ENCODE measurements around the gene JAML. TPM values are rescaled to one million over a fixed set of nuclear protein-coding genes. Genes with fewer than 3 reads are reported as not detected.

Gene JAML
- polyA plus RNA-seq, 1 donor (not counting 4 experiments of a cell fraction or from before 2014, with no cell fraction given) = 0.01 TPM

DNA sequence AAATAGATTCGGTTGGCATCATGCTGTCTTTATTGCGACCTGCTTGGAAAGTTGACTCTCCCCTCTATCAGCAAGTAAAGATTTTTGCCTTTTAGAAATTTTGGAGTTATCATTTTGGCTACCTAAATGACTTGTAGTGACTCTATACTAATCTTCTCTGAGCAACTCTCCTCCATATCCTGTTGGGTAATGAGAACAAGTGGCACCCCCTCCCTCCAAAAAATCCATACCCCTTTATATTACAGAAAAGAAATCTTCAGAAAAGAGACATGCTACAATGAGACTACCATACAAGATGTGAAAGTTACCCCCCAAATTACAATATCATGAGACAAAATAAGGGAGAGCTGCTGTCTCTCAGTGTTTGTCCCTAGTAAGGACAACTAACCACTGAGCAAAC, 1.2 kb downstream of the JAML start:
- Histone ChIP-seq H3K9ac (ENCODE audit: control insufficient read depth, extremely low read depth, insufficient read depth, low read length) (no peak overlapping the region), H3K4me3 (ENCODE audit: control insufficient read depth in 2 of 3, extremely low read depth in 1 of 3, insufficient read depth in 2 of 3, low read depth in 1 of 3, low read length in 3 of 3) (no peak overlapping the region), H3K4me1 (ENCODE audit: control insufficient read depth, extremely low read depth, insufficient read depth, low read length) (no peaks in the 10 kb centered on the region), H3K79me2 (ENCODE audit: control insufficient read depth, insufficient read depth, low read length) (no peaks in the 10 kb centered on the region), H3K4me2 (ENCODE audit: control insufficient read depth, extremely low read depth, insufficient read depth, low read depth, low read length) (no peak overlapping the region), H3K27me3 (ENCODE audit: control insufficient read depth, extremely low read depth, insufficient read depth, low read length) (peaks cover 5% of the 10 kb centered on the region), H4K20me1 (ENCODE audit: control insufficient read depth, extremely low read depth, insufficient read depth, low read length) (no peaks in the 10 kb centered on the region), H3K27ac (ENCODE audit: control insufficient read depth, insufficient read depth, low read length) (no peak overlapping the region), H3K9me3 (ENCODE audit: control insufficient read depth, low read depth, low read length) (no peaks in the 10 kb centered on the region), H3K36me3 (ENCODE audit: control insufficient read depth in 2 of 2, extremely low read depth in 1 of 2, insufficient read depth in 2 of 2, low read length in 2 of 2) (peaks cover 2% of the 10 kb centered on the region in 2 experiments), H3K9me1 (ENCODE audit: control insufficient read depth, extremely low read depth, insufficient read depth, low read length) (no peaks in the 10 kb centered on the region), H2AFZ (ENCODE audit: control insufficient read depth, low read length) (no peak overlapping the region)
- FAIRE-seq (no peak), DNase-seq (ENCODE audit: low read depth, low spot score) (no peak)
- TF ChIP-seq, protein P1, sequence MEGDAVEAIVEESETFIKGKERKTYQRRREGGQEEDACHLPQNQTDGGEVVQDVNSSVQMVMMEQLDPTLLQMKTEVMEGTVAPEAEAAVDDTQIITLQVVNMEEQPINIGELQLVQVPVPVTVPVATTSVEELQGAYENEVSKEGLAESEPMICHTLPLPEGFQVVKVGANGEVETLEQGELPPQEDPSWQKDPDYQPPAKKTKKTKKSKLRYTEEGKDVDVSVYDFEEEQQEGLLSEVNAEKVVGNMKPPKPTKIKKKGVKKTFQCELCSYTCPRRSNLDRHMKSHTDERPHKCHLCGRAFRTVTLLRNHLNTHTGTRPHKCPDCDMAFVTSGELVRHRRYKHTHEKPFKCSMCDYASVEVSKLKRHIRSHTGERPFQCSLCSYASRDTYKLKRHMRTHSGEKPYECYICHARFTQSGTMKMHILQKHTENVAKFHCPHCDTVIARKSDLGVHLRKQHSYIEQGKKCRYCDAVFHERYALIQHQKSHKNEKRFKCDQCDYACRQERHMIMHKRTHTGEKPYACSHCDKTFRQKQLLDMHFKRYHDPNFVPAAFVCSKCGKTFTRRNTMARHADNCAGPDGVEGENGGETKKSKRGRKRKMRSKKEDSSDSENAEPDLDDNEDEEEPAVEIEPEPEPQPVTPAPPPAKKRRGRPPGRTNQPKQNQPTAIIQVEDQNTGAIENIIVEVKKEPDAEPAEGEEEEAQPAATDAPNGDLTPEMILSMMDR (optimal IDR thresholded peaks at IDR 0.05 in 1 of 3, IDR thresholded peaks at IDR 0.05 in 1 of 3, conservative IDR thresholded peaks at IDR 0.05 in 1 of 3; ENCODE audit: extremely low read depth in 1 of 3, insufficient read depth in 2 of 3, low read length in 3 of 3) = no peak
- no peak for TF ChIP-seq EZH2 (IDR thresholded peaks at IDR 0.05; ENCODE audit: low read length)
- dilution Hi-C loops (cut with MboI; ENCODE audit: extremely low pct_ligation_motif_present, low sequenced_read_pairs) = no loop called here

DNA sequence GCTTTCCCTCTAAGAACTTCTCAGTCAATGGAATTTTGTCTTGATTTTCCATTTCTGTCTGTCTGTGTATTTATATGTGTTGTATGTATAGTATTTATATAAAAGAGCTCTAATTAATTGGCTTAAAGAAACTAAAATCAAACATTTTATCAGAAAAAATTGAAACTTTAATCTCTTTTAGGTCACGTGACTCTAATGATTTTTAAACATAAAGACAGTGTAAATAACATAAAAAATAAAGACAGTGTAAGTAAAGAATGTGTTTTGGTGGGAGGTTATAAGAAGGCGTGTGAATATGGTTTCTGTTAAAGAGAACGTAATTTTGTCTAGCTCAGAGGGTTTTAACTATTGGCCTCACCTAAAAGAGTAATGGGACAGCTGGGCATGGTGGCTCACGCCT, 2.4 kb downstream of the JAML start:
- H3K9ac ChIP-seq (ENCODE audit: control insufficient read depth, extremely low read depth, insufficient read depth, low read length) = no peak overlapping the region
- no peaks in the 10 kb centered on the region for H3K9me1 ChIP-seq (ENCODE audit: control insufficient read depth, extremely low read depth, insufficient read depth, low read length)
- H3K27ac ChIP-seq (ENCODE audit: control insufficient read depth, insufficient read depth, low read length) = no peak overlapping the region
- H3K4me3 ChIP-seq (ENCODE audit: control insufficient read depth in 2 of 3, extremely low read depth in 1 of 3, insufficient read depth in 2 of 3, low read depth in 1 of 3, low read length in 3 of 3) = no peak overlapping the region
- H3K4me1 ChIP-seq (ENCODE audit: control insufficient read depth, extremely low read depth, insufficient read depth, low read length) = no peaks in the 10 kb centered on the region
- DNase-seq (ENCODE audit: low read depth, low spot score) (no peak), FAIRE-seq (no peak)
- no peak overlapping the region for H3K4me2 ChIP-seq (ENCODE audit: control insufficient read depth, extremely low read depth, insufficient read depth, low read depth, low read length)
- H2AFZ ChIP-seq (ENCODE audit: control insufficient read depth, low read length) = no peak overlapping the region
- TF ChIP-seq EZH2 (IDR thresholded peaks at IDR 0.05; ENCODE audit: low read length) = no peak
- TF ChIP-seq, protein P1 (optimal IDR thresholded peaks at IDR 0.05 in 1 of 3, IDR thresholded peaks at IDR 0.05 in 1 of 3, conservative IDR thresholded peaks at IDR 0.05 in 1 of 3; ENCODE audit: extremely low read depth in 1 of 3, insufficient read depth in 2 of 3, low read length in 3 of 3) = no peak
- peaks cover 5% of the 10 kb centered on the region for H3K27me3 ChIP-seq (ENCODE audit: control insufficient read depth, extremely low read depth, insufficient read depth, low read length)
- no peaks in the 10 kb centered on the region for H3K79me2 ChIP-seq (ENCODE audit: control insufficient read depth, insufficient read depth, low read length)
- no peaks in the 10 kb centered on the region for H4K20me1 ChIP-seq (ENCODE audit: control insufficient read depth, extremely low read depth, insufficient read depth, low read length)
- no peaks in the 10 kb centered on the region for H3K9me3 ChIP-seq (ENCODE audit: control insufficient read depth, low read depth, low read length)
- peaks cover 2% of the 10 kb centered on the region in 2 experiments for H3K36me3 ChIP-seq (ENCODE audit: control insufficient read depth in 2 of 2, extremely low read depth in 1 of 2, insufficient read depth in 2 of 2, low read length in 2 of 2)
- dilution Hi-C loops (cut with MboI; ENCODE audit: extremely low pct_ligation_motif_present, low sequenced_read_pairs) = no loop called here
